ENCODE data around the gene ZMIZ1.

The ZMIZ1 gene

DNA sequence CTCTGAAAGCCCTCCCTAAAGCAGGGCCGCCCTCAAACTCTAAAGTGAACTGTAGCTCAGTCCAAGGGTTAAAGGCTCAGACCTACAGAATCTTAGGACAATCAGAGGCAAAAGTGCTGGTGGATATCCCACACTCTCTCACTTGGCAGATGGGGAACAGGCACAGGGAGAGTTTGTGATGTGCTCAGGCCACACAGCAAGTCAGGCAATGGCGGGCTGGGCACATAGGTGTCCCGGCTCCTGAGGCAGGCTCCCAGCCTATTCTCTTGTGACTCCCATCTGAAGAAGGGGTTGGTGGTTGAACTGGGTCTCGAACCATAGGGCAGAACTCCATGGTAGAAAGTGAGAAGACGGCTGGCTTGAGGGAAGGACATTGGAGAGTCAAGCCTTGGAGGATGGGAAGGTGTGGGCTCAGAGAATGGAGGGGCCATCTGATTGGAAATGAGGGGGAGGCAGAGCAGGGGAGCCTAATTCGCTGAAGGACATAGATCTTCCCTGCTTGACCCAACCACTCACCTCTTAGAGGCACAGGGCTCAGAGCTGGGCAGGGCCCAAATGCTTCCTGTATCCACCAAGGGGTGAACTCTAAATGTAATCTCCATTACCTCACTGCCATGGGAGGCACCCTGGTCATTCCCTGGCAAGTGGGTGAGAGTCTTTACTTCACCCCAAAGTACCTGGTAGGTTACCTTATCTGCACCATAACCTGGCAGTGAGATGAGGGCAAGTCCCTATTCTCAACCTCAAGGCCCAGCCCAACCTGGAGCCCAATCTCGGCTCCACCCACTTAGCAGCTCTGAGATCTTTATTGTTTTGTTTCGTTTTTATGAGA is 4.9 kb upstream of the ZMIZ1 start:
- DNase-seq (ENCODE audit: low read depth, low spot score): no peak

DNA sequence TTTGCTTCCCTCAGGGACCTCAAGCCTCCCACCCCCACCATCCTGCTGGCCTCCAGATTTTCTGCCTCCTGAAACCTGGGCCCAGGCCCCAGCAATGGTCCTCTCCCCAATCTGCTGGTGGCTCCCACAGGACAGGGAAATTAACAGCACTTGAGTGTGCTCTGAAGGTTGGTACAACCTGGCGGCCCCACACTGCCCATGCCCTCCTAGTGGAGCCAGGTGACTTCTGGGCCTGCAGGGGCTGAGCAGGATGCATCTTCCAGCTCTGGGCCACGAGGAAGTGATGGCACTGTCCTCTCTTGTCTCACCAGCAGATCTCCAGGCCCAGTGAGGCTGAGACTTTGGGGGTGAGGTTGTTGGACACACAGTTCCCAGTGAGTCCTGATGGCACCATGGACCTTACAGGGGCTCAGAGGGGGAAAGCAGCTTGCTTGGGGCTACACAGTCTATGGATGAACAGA is 3.6 kb upstream of the ZMIZ1 start:
- no peak for DNase-seq (ENCODE audit: low read depth, low spot score)

DNA sequence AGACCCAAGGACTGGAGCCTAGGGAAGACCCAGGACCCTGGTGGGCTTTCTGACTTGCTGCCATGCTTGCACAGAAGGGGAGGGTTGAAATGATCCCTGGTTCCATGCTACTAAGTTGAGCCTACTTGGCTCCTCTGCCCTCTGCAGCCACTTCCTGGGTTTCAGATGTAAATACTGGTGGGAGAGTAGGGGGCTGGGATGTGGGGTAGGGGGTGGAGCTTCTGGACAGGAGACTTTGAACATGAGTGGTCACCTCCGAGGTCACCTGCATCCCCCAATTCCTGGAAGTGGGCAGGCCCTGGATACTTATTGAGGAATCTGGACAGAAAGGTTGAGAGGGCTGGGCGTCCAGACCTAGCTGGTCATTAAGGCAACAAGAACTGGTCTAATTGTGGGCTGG is 2.9 kb upstream of the ZMIZ1 start:
- DNase-seq (ENCODE audit: low read depth, low spot score): no peak

DNA sequence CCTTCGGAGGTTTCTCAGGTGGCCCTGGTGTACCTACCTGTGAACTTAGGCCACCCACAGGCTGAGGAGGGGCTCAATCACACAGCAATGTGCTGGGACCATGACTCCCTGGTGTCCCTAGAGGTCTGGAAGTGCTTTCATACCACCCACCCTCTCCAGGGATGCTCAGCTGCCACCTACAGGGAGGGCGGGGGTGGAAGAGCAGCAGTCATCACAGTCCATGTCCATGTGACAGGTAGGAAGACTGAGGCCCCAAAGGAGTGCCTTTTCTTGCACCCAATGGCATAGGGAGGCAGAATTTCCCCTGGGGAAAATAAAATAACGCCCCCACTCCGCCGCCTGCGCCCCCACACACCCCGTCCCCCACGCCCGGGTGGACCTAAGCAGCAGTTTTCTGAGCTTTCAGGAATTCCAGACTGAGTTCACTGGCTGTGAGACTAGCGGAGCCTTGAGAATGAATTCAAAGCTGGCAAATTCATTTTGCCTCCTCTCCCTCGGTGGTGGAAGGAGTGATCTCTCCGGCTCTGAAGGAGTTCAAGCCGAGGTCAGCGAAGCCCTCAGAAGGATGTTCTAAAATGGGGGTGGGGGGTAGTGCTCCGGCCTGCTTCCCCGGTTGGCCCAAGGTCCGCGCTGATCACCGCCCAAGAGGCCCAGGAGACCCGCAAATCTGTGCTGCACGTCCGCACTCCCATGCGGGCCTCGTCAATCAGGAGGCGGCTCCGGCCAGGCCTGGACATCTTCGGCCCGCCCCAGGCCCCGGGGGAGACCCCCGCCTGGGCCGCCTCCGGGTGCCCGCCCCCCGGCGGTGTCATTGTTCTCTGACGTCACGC is 2.1 kb upstream of the ZMIZ1 start:
- DNase-seq (ENCODE audit: low read depth, low spot score): peak; percentile 46

GRCh38 chr10:79067241-79068202 is 1.2 kb upstream of the ZMIZ1 start:
- DNase-seq (ENCODE audit: low read depth, low spot score): peak; percentile 98

GRCh38 chr10:79068203-79068561 is 584 bp upstream of the ZMIZ1 start:
- DNase-seq (ENCODE audit: low read depth, low spot score): peak; percentile 61

DNA sequence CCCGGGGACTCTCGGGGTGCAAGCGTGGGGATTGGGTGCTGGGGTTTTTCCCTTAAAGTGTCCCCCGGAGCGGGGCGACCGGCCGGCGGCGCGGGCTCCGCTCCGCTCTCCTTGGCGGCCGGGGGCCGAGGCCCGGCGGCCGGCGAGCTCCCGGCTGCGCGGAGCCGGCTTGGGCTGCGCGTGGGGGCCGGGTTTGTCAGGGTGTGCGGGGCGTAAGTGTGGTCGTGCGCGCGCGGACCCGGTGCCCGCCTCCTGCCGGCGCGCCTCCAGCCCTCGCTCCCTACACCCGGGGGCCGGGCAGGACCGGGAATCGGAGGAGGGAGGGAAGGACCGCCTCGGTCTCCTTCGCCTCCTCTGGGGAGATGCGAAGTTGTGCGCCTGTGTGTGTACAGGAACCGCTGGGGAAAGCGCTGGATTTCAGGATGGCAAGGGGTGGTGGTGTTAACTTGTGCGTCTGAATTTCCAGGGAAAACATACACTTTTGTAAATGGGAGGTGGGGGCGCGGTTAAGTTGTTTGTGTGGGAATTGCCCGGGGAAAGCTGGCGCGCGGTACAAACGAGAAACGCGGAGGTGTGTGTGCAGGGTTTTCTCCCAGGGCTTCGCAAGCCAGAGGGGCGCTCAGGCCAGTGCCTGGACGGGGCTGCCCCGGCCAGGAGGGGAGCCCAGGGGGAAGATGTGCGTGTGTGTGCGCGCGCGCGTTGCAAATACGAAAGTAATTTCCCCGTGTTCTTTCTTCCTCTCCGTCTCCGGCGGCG is 737 bp downstream of the ZMIZ1 start:
- peak; percentile 75 for DNase-seq (ENCODE audit: low read depth, low spot score)

GRCh38 chr10:79070081-79070605 is 1.4 kb downstream of the ZMIZ1 start:
- DNase-seq (ENCODE audit: low read depth, low spot score): peak; percentile 86

GRCh38 chr10:79070606-79071395 is 2.0 kb downstream of the ZMIZ1 start:
- DNase-seq (ENCODE audit: low read depth, low spot score): peak; percentile 90

DNA sequence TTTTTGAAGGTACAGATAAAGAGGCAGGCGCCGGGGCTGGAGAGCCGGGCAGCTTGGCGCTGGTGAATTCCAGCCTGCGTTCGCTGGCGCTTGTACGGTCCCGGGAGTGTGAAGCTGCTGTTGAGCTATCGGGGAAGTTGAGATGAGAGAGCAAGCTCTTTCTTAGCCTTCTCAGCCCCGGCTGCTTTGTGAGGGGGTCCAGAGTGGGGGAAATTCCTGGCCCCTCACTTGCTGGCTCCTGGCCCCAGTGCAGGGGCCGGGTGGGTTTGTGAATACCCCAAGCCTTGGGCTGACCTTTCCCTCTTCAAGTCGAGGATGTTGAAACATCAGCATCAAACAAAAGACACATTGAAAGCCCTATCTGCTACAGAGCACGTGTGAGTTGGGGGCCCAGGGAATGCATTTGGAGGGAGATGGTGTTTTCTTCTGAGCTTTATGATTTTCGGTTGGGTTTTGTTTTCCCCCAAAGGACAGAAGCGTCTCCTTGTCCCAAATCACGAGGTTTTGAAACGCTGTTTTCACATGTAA is 2.7 kb downstream of the ZMIZ1 start:
- DNase-seq (ENCODE audit: low read depth, low spot score): no peak

DNA sequence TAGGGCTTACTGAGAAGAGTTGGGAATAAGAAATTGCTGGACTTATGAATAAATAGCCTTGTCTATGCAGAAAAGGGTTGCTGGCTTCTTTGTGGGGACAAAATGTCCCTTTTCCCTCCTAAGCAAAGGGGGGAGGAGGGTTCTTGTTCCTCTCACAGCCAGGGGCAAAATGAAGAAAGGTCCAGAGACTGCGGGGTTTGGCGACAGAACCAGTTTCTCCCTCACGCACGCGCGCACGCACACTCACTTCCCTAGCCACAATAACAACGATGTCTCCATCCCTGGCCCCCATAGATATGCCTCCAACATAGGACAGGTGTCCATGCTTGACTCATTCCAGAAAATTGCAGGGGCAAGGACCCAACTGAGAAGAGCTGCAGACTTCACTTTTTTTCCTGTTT is 3.3 kb downstream of the ZMIZ1 start:
- DNase-seq (ENCODE audit: low read depth, low spot score): no peak

DNA sequence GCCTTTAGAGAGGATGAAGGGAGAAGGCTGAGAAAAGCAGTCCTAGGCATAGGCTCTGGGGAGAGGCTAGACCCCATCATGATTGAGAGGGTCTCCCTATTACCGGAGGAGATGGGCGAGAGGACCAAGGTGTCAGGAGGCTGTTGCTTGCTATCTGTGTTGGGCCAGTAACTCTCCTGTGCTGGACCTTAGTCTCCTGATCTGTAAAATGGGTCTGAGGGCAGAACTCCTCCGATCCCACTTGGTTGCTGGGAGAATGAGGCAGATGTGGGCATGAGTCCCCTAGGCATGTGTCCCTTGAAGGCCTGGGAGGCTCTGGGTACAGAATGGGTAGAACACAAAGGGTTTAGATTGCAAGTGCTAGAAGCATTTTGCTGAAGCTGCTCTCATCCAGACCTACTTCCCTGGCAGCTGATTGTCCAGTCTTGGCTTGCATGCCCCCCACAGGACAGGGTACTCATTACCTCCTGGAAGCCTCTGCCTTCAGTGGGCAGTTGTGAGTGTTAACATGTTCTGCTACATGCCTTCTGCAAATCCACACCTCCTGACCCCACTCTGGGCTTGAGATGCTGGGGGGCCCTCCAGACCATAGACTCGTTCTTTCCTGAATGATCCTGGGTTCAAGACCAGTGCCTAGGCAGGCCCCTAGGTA is 4.4 kb downstream of the ZMIZ1 start:
- no peak for DNase-seq (ENCODE audit: low read depth, low spot score)

DNA sequence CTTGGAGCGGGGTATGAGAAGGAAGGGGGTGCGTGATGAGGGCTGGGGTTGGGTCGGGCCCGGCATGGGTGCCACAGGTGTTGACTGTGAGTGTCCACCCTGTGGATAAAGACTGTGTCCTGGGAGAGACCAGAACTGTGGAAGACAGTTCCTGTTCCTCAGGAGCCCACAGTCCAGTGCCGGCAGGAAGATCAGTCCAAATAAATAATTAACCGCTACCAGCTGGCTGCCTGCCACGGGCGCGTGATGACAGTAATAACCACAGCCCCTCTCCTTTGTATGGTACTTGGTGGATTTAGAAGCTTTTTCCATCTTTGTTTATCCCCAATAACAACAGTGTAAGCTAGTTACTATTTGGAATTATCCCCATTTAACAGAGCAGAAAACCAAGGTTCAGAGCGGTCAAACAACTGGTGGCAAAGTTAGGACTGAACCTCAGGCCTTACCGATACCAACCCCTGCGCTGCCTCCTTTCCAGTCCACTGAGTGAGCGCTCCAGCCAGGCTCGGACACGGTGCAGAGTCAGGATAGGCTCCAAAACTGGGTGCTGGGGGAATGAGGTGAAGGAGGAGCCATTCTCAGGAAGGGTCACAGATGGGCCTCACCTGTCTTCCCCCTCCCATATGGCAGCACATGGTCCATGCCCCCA is 5.1 kb downstream of the ZMIZ1 start:
- DNase-seq (ENCODE audit: low read depth, low spot score): peak; percentile 66

DNA sequence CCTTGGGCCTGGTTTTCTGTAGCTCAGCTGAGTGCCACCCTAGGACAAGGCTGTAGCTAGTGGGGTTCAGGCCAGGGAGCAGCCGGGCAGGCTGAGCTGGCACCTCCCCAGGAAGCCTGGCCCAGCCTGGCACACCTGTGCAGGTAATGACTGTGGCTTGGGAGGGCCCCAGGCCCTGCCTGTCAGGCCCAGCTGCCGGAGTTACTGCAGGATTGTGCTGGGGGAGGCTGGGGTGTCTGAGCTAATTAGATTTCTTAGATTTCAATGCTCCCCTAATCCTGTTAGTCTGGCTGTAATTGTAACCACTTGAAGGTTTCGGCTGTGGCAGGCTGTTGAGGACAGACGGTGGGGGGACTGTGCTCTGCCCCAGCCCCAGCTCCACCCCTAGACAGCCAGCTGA is 6.0 kb downstream of the ZMIZ1 start:
- no peak for DNase-seq (ENCODE audit: low read depth, low spot score)

DNA sequence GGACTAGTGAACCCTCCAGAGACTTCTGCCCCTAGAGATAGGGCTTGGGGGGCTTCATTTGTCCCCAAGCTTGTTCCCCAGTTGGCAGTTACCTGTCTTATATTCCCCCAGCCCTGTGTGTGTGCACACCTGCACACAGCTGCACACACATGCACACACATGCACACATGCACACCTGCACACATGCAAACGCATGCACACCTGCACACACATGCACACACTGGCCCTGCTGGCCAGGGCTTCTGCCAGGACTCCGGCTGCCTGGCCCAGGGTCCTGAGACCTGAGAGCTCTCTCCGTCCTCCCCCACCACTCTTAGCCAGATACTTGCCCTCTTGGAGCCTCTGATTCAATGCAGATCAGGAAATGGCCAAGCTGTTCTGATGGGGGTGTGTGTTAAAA is 6.7 kb downstream of the ZMIZ1 start:
- no peak for DNase-seq (ENCODE audit: low read depth, low spot score)

GRCh38 chr10:79077488-79078173 is 8.9 kb downstream of the ZMIZ1 start:
- DNase-seq (ENCODE audit: low read depth, low spot score): no peak

GRCh38 chr10:79078367-79079053 is 9.7 kb downstream of the ZMIZ1 start:
- DNase-seq (ENCODE audit: low read depth, low spot score): no peak

DNA sequence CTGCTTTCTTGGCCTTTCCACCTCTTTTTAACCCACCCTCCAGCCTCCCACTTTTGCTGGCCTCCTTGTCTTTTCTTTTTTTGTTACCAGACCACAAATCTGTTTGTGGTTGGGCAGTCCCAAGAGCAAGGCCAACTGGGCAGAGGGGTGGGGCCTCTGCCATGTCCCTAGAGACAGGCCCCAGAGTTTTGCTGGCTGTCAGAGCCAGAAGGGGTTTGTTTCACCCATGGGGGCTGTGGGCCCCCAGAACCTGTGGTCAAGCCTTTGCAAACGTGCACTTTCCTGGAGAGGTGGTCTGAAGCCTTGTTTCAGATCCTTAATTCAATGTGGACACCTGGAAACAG is 10.3 kb downstream of the ZMIZ1 start:
- peak; percentile 71 for DNase-seq (ENCODE audit: low read depth, low spot score)
